Stimulated activated CD4-positive, alpha-beta T cell treated with anti-CD3 and anti-CD28 coated beads, TNF-alpha, amount 100 ng/mL, for 48 hours (primary cell): ENCODE measurements around the gene ITGA5.
A peak's percentile ranks its signal among the peaks of the same experiment; 100 is the strongest.

ENCODE experiments used
- DNase-seq, 3 donors: peaks; one replicate each; pipeline ENCODE4 v3.0.0-alpha.2; 2020; ENCODE audit warnings: low read depth in 3 of 3

ITGA5 gene

DNA sequence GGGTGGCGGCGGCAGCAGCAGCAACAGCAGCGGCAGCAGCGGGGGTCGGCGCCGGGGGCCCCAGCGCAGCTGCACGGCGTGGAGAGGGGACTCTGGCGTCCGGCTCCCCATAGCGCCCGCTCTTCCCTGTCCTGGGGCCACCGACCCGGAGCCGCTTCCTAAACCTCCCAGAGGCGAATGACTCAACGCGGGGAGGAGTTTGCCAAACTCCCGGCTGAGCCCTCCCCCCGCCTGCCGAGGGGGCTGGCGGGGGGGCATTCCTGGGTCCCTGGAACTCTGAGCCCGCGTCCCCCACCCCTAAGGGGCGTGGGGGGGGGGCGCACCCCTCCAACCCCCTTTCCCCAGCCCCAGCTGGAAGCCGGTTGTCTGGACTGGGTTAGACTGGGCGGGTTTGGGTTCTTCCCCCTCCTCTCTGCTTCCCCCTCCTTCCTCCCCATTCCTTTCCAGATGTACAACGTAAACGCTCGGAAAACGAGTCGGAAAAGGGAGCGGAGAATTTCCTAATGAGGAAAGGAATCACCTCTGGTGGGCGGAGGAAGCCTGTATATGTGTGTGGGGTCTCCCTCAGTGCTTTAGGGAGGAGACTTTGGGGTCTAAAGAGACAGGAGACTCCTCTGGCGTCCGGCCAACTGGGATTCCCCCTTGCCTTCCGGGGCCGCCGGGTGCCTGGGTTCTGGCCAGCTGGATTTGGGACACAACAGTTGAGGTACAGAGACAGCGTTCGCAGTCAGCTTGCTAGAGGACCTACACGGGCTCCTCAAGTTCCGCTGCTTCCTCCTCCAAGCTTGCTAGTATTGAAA is at the start of gene ITGA5:
Gene ITGA5 (minus strand): TSS at position 179 of the 800 bp plus-strand sequence. CDS start 68 bp downstream, at position 111.
- DNase-seq = peak in 1 of 3 donors; percentile 17

DNA sequence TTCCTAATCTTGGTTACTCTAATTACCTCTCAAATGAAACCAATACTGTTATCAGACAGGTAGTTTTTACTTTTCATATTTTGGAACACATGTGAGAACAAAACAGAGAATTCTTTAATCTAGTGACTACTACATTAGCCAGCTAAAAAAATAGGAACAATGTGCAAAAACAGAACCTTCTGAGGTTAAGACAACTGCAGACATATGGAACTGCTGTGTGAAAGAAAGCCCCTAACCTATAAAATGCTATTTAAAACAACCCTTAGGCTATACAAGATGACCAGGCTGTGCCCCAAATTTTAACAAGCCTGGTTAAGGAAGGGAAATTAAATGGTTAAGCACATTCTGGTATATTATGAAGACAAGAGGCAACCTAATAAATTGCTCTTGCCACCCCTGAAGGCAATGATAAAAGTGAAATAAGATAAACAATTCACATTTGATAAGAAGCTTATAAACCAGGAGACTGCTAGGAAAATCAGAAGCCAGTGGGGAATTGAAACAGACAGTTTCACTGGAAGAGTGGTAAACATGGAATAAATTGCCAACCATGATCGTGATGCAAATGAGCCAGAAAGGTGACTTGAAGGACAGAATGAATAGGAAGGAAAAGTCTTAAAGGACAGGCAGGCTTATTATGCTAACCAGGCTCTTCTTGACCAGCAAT is 46.9 kb upstream of the ITGA5 start:
- no peak for DNase-seq

DNA sequence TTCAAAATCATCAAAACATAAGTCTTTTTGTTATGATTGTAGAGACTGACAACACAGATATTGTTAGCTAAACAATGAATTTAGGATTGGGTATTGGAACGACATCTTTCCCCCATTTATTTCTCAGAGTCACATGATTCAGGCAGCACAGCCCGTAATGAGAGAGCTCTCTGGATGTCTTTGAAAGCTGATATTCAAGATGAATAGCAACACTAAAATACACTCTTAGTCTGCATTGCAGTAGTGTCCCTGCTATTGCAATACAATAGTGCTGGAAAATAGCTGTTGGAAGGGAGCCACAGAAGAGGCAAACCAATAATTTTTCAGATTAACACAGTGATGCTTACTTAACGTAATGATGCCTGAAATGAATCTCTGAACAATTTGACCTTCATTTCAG is 44.4 kb upstream of the ITGA5 start:
- DNase-seq = no peak

DNA sequence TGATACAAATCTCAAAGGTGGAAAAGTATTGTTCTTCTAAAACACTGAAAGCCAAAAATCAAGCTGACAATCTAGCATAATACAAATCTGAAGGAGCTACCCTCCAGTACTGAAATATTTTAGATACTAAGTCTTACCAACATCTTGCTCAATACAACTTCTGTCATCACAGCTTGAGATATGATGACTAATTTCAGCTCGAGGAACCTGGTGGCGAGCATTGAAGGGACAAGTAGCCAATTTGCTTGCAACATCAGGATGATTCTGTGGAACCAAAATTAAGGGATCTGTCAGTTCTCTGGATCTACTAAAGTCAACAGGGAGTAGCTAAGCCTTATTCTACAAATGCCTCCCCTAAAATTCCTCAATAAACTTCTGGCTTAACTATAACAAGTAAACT is 44.0 kb upstream of the ITGA5 start:
- DNase-seq = no peak

DNA sequence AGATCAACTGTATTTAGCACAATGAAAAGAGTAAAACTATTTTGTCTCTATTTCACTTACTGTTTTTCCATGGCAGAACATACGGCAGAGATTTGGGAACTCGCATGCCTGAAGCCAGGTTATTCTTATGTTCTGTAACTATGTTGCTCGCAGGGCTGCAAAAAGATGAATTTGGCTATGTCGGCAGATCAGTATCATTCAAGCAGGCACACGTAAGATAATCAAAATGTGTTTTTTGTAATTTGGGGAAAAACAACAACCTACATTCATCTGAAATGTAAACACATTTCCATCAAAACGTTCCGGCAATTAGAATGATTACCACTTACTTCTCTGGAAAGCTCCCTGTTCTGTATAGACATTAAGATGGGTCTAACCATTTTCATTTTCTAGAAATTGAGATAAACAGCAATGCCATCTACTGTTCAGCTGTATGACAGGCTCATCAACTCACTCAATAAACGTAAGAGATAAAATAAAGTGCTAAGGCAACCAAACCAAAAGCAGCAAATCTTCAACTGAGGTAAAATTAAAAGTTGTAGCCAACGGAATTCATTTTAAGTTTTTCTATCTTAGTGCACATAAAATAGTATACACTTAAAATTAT is 41.4 kb upstream of the ITGA5 start:
- no peak for DNase-seq

DNA sequence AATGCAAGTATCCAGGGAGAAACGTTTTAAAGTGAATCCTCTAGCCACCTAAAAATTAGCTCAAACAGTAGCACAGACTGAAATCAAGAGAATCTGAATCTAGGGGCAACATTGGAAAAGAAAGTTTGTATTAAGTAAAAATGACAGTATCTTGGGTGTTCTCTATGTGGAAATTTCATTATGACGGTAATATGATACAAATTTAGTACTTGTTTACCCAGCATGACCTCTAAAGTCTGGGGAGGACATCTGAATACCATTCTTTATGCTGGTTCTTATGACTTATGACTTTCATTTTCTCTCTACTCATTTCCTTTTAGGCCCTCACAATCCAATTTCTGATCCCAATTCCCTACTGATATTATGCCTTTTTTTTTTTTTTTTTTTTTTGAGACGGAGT is 40.3 kb upstream of the ITGA5 start:
- DNase-seq = no peak

DNA sequence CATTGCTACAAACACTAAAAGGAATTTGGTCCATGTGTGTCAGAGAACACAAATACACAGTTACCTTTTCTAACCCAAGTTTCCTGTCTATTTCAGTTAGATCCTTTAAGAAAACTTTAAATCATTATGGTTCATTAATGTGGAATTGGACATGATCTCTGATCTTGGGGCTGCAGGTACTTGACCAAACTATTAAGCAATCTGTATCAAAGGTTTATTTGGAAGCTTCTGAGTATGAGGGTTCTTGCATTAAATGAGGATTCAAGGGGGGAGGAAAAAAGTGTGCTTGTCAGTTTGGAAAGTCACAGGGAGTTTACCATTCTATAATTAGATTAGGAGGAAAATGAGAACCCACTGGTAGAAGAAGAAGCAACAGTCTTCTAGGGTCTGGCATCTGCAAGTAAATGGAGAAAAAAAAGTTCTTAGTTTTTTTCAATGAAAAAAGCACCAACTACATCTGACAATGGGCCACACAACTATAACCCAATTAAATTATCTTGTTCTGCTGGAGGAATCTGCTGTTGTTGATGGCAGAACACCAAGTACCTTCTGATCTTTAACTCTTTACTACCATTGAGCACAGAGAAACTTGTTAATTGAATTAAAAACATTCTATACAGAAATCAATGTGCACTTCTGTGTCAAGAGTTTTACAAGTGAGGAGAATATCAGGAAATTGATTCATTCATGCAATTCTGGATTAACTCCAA is 36.8 kb upstream of the ITGA5 start:
- no peak for DNase-seq

DNA sequence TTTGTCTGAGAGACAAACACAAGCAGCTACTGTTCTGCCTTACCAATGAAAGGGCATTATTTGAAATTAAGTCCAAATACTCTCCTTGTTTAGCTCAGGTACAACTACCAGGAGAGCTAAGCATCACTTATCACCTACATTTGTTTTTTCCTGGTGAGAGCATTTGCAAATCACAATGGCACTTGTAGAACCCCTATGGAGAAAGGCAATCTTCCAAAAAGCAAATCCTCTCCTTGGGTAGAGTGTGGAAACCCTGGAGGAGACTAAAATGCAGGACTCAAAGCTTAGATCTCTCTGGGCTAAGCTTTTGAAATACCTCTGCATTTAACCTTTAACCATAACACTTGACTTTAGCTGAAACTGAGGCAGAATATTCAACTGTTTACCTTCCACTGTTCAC is 33.6 kb upstream of the ITGA5 start:
- no peak for DNase-seq

DNA sequence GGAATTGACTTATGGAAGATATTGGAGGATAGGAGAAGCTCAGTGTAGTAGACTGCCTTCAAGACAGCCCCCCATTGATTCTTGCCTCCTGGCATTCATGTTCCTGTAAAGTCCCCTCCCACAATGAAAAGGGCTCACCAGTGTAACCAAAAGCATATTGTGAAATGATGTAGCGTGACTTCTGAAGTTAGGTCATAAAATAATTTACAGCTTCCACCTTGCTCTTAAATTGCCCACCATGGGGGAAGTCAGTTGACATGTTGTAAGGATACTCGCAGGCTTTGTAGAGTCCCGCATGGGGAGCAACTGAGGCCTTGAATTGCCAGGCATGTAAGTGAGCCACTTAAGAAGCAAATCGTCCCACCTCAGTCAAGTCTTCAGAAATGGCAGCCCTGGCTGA is 29.3 kb upstream of the ITGA5 start:
- no peak for DNase-seq

DNA sequence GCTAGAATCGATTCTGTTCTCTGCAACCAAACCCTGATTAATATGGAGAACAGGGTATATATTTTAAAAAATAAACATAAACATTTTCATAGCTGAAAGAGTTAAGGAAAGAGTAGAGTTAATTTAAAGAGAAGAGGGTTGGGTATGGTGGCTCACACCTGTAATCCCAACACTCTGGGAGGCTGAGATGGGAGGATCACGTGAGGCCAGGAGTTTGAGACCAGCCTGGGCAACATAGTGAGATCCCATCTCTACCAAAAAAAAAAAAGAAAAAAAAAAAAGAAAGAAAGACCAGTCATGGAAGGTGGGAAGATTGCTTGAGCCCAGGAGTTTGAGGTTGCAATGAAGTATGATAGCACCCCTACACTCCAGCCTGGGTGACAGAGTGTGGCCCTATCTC is 28.9 kb upstream of the ITGA5 start:
- DNase-seq = no peak

DNA sequence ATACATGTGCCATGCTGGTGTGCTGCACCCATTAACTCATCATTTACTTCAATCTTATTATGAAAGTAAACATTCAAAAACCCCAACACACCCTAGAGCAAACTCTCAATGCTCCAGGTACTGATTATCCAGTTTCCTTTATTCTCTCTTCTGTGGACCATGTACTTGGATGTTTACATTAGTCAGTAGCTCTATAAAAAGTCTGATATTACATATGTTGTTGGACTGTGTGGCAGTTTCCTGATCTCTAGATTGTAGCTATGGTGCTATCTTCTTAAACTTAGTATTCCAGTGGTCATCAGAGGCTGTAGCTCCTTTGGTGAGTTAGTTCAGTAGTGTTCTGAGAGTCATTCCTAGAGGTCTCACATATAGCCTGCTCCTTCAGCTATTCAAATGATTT is 25.1 kb upstream of the ITGA5 start:
- no peak for DNase-seq

DNA sequence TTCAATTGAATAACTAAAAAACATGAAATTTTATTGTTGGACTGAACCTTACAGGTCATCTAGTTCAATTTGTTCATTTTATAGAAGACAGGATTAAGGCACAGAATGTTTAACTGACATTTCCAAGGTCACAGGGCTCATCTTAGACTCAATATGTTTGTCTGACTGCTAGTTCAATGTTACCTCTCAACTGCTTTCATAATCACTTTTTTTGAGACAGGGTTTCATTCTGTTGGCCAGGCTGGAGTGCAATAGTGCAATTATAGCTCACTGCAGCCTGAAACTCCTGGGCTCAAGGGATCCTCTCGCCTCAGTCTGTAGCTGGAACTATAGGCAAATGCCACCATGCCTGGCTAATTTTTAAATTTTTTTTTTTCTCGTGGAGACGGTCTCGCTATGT is 24.4 kb upstream of the ITGA5 start:
- no peak for DNase-seq

DNA sequence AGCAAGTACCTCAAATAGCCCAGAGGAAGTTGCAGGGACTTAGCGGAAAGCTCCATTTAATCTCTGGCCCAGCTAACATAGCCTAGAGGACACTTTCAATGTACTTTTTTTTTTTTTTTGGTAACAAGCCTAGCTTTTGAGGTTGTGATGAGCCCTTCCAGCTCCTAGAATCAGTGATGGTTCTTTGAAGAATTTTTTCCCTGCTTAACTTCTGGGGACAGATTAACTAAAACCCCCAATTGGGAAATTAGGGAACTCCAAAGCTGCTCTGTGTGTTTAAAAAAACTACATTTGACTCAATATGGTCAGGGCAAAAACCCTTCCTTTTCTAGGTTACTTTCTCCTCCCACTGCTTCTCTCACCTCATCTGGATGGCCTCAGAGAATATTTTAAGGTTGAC is 23.9 kb upstream of the ITGA5 start:
- DNase-seq = no peak

DNA sequence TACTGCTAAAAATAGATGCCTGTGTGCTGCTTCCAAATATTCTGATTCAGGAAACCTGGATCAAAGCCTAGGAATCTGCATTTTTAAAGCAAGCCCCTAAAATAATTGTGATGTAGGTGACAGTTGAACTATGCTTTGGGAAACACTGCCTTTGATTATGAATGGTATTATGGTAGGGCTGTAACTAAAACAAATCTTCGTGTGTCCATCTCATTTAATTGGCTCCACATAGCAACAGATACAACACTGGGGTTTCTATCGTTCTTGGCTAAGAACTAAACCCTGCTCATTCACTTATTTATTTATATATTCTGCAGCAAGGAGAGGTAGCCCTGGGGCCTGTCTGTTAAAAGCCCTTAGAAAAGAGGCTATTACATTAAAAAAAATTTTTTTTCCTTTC is 23.0 kb upstream of the ITGA5 start:
- DNase-seq = no peak

DNA sequence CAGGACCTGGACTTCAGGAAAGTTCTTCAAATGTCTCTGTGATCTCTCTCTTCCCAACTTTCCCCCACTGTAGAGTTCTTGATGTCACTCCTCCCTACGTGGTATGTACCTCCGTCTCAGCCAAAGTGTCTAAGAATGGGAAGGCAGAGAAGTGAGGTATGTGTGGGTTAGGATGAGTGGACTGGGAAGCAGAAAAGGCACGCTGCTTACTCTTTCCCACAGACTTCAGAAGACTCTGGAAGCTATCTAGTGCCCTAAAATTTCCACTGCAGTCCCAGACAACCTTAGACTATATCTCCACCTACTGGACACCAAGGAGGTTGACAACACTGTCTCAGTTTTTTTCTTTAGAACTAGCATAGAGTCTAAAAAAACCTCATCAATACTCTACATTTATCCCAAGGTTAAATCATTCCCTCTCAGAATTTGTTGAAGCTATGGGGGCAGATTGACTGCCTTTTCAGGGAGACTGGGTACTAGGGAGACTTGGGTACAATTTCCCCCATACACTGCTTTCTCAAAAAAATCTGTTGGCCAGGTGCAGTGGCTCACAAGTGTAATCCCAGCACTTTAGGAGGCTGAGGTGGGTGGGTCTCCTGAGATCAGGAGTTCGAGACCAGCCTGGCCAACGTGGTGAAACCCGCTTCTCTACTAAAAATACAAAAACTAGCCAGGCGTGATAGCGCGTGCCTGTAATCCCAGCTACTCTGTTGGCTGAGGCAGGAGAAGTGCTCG is 20.6 kb upstream of the ITGA5 start:
- no peak for DNase-seq

DNA sequence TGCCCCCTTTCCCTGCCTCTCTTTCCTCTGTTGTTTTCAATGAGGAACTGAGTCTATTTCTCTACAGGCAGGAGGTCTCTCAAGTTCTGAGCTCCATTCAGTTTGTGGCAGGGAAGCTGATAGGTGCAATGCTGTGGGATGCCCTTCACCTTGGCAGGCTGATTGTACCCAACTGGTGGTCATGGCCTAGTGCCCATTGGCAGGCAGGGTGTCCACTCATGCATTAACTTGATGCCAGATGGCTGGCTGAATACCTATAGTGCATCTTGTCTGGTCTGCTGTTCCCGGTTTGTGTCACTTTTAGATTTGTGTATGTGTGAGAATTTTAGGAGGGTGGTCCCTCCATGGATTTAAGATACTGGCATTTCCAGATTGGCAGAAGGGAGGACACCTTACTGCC is 20.0 kb upstream of the ITGA5 start:
- DNase-seq = no peak

DNA sequence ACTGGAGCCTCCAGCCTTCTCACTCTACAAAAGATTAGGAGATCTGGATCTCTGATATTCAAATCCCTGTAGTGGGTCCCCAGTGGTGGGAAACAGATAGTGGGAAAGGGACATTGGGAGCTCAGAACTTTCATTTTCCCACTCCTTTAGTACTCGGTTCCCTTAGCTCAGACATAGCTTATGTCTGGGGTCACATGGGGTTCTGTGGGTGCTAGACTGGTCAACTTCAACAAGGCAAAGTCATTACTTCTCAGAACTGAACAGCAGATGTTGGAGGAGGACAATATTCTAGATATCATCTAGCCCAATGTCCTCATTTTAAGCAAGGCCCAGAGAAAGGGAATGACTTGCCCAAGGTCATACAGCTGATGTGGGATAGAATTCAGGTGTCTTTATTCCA is 19.5 kb upstream of the ITGA5 start:
- DNase-seq = no peak

DNA sequence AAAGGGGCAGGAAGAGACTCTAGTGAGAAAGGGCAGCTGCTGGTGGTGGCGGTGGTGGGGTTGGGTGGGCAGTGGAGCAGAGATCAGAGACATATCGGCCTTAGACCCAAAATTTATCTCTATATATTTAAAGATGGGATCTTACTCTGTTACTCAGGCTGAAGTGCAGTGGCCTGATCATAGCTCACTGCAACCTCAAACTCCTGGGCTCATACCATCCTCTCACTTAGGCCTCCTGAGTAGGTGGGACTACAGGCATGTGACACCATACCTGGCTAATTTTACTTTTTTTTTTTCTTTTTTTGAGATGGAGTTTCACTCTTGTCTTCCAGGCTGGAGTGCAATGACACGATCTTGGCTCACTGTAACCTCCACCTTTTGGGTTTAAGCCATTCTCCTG is 18.6 kb upstream of the ITGA5 start:
- DNase-seq = no peak

DNA sequence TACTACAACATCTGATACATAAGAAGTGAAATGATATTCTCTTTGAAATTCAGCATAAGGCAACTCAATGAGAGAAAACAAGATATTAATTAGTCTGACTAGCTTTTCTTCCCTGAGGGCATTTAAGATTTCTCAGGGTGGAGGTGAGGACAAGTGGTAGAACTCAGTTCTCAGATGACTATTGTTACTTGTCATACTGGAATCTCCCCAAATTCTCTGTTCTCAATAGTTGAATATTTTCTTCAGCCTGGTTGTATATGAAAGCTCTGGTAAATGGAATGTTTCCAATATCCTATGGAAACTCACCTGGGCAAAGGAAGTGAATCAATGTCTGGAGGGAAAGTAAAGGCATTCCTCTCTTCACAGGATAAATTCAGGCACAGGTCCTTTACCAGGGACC is 18.2 kb upstream of the ITGA5 start:
- no peak for DNase-seq

DNA sequence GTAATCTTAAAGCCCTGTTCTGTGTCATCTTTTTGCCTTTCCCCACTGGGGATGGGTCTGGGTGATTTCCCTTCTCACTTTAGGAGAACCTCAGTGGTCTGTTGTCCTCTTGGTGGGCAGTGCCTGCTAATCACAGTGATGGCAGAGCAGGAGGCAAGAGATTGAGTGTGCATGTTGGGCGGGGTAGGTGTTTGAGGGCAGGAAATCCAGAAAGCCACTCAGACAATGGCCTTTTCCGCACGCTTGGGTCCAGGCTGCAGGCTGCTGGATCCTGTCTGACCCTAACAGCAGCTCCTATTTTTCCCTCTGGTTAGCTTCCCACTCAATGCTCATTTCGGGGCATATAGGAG is 13.7 kb upstream of the ITGA5 start:
- DNase-seq = no peak

DNA sequence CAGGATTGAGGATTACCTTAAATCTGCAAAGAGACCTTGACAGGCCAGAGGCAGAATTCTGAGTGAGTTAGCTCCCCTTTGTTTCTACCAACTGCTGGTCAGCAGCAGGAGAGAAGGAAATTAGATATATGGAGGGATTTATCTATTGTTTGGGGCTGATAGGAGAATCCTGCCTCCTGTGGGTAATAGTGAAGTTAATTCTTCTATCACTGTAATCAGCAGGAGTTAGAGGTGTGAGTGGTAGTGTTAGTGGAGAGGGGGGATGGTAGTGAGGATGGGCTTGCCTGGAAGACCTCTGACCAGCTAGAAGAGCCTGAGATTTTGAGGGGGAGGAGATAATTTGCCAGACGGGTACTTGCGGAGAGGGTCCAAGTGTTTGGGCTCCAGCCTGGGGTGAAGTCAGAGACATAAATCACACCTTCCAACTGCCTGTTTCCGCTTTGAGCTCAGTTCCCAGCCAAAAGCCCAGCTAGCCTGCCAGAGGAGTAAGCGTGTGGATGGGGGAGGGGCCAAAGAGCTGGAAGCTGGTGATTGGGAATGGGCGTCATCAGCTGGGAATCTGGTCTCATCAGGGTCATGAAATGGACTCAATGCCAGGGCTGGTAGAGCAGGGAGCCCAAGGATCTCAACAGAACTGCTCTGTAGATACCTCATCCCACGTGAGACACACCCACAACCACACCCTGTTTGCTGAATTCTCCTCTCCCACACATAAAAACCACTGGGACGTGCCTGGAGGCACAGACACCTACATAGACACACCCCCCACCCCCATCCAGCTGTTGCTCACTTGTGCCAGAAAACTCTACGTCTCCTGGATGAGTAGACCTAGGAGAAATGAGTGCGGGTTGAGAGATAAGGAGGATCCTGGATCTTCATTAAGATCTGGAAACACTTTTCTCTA is 13.1 kb upstream of the ITGA5 start:
- DNase-seq = peak in 1 of 3 donors; percentile 48
